Lung (tissue), 12 donors: Measurements from ENCODE around the gene INPP5E. TPM values are rescaled to one million over a fixed set of nuclear protein-coding genes. Genes with fewer than 3 reads are reported as not detected.

Source experiments
- ATAC-seq: fragments of 200-7000 bp; cut with Tn5 transposase; one replicate; pipeline ENCODE4 v1.9.1; 2020; ENCODE audit warnings: moderate number of reproducible peaks; ENCODE audit not compliant: insufficient read depth, low FRiP score
- DNase-seq, 3 donors: peaks; one replicate each; pipeline ENCODE4 v3.0.0-alpha.2; 2013 to 2017
- H3K27ac ChIP-seq, 2 donors: one replicate each; pipeline ENCODE4 v1.5.1; 2013; ENCODE audit warnings: mild to moderate bottlenecking in 2 of 2, moderate library complexity in 2 of 2, control low read depth in 1 of 2, inconsistent platforms in 1 of 2, low read depth in 1 of 2, low read length in 1 of 2
- H3K27me3 ChIP-seq, 3 donors: one replicate each; pipeline ENCODE4 v1.5.1; 2013; ENCODE audit warnings: low read length in 2 of 3; ENCODE audit not compliant: control insufficient read depth in 3 of 3, insufficient read depth in 3 of 3
- H3K36me3 ChIP-seq, 4 donors: one replicate each; pipeline ENCODE4 v1.5.1; 2013; ENCODE audit warnings: low read length in 4 of 4, mild to moderate bottlenecking in 1 of 4, moderate library complexity in 1 of 4; ENCODE audit not compliant: control insufficient read depth in 4 of 4, insufficient read depth in 4 of 4
- H3K4me1 ChIP-seq, 5 donors: one replicate each; pipeline ENCODE4 v1.5.1; 2013; ENCODE audit warnings: low read length in 5 of 5, mild to moderate bottlenecking in 2 of 5, moderate library complexity in 1 of 5; ENCODE audit not compliant: control insufficient read depth in 5 of 5, insufficient read depth in 5 of 5
- H3K4me3 ChIP-seq: one replicate; pipeline ENCODE4 v1.5.1; 2013; ENCODE audit warnings: mild to moderate bottlenecking, control low read depth, moderate library complexity
- H3K9ac ChIP-seq, 2 donors: one replicate each; pipeline ENCODE4 v1.5.1; 2013; ENCODE audit warnings: low read length in 2 of 2, control low read depth in 1 of 2; ENCODE audit not compliant: insufficient read depth in 1 of 2
- H3K9me3 ChIP-seq, 4 donors: one replicate each; pipeline ENCODE4 v1.5.1; 2013; ENCODE audit warnings: low read length in 3 of 4, mild to moderate bottlenecking in 1 of 4, moderate library complexity in 1 of 4; ENCODE audit not compliant: control insufficient read depth in 4 of 4, insufficient read depth in 3 of 4
- WGBS, 2 donors: extraction: QIAGEN DNeasy Blood & Tissue Kit; methylation state at CpG; one replicate each; pipeline ENCODE4 v1.1.7; 2013; 5-methylcytosine and 5-hydroxymethylcytosine counted together
- polyA plus RNA-seq, 2 donors: library from polyadenylated mRNA; stranded (reverse); fragments of 200-250 nt; gene quantifications; one replicate each; pipeline ENCODE4 v1.2.1, GENCODE V29; 2013
- total RNA-seq, 2 donors: library from RNA; depleted of rRNA in 1 of 2; stranded (reverse); fragments of >200 nt in 1 of 2; gene quantifications; one replicate each; pipeline ENCODE4 v1.2.1, GENCODE V29; 2014 to 2021
- TF ChIP-seq, protein P1 (sequence below): IDR thresholded peaks from 2 replicates; pipeline ENCODE4 v1.5.1; 2012; ENCODE audit warnings: mild to moderate bottlenecking; ENCODE audit errors: control extremely low read depth, extremely low read depth
- donor health status: control.
- donor health status: control.
- donor health status: Bipolar disorder and iron deficiency.
- donor health status: healthy.
- donor health status: DM: yes; HTN: yes; CAD: no.

INPP5E gene
- total and polyA plus RNA-seq, 4 donors = 7.2 to 18.4 (median 8.6) TPM

DNA sequence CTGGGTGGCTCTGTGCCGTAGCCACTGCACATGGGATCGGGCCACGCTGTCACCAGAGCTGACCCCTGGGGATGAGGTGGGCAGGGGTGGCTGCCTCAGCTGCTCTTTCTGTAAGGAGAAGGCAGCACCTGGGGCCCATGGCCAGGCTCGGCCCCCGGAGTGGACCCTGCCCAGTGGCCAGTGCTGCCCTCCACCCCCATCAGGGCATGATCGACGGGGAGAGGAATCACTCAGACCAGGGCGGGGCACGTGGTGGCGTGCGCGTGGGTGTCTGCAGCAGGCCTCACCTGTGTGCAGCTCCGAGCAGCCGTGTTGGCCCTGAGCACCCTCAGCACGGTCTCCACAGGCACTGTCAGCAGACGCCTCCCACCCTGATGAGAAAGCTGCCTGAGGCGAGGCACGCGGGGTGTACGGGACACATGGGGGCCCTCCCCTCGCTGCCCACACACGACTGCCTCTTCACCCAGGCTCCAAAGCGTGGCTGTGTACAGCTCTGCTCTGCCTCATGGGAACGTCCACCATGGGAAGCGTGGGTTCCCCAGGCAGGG, 57.6 kb downstream of the INPP5E start:
- no peak for DNase-seq
- TF ChIP-seq, protein P1, sequence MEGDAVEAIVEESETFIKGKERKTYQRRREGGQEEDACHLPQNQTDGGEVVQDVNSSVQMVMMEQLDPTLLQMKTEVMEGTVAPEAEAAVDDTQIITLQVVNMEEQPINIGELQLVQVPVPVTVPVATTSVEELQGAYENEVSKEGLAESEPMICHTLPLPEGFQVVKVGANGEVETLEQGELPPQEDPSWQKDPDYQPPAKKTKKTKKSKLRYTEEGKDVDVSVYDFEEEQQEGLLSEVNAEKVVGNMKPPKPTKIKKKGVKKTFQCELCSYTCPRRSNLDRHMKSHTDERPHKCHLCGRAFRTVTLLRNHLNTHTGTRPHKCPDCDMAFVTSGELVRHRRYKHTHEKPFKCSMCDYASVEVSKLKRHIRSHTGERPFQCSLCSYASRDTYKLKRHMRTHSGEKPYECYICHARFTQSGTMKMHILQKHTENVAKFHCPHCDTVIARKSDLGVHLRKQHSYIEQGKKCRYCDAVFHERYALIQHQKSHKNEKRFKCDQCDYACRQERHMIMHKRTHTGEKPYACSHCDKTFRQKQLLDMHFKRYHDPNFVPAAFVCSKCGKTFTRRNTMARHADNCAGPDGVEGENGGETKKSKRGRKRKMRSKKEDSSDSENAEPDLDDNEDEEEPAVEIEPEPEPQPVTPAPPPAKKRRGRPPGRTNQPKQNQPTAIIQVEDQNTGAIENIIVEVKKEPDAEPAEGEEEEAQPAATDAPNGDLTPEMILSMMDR = no peak
- 93 to 98% methylated on average over 25 of the region's 25 CpGs for WGBS, 2 donors

GRCh38 chr9:136381311-136381710, 58.3 kb downstream of the INPP5E start:
- WGBS, 2 donors = 94 to 97% methylated on average over 9 of the region's 9 CpGs
- Histone ChIP-seq H3K9ac (no peak overlapping the region), H3K4me1 (peaks cover 0 to 3% (median 0%) of the 10 kb centered on the region in 5 donors), H3K9me3 (no peaks in the 10 kb centered on the region), H3K4me3 (no peak overlapping the region), H3K36me3 (peaks cover 3 to 63% (median 18%) of the 10 kb centered on the region in 4 donors), H3K27ac (no peak overlapping the region), H3K27me3 (no peaks in the 10 kb centered on the region)
- TF ChIP-seq, protein P1 = no peak
- DNase-seq = no peak
- no peak for ATAC-seq

More for the DNA sequence above, 57.6 kb downstream of the INPP5E start:
- ATAC-seq = no peak
- Histone ChIP-seq H3K9ac (no peak overlapping the region), H3K4me3 (no peak overlapping the region), H3K9me3 (no peaks in the 10 kb centered on the region), H3K27me3 (no peaks in the 10 kb centered on the region), H3K36me3 (peaks cover 3 to 64% (median 18%) of the 10 kb centered on the region in 4 donors), H3K4me1 (no peaks in the 10 kb centered on the region), H3K27ac (no peak overlapping the region)

GRCh38 chr9:136380381-136380780, 59.3 kb downstream of the INPP5E start:
- Histone ChIP-seq H3K4me3 (no peak overlapping the region), H3K9ac (no peak overlapping the region), H3K9me3 (no peaks in the 10 kb centered on the region), H3K27me3 (no peaks in the 10 kb centered on the region), H3K27ac (no peak overlapping the region), H3K4me1 (peaks cover 0 to 3% (median 0%) of the 10 kb centered on the region in 5 donors), H3K36me3 (peaks cover 3 to 63% (median 14%) of the 10 kb centered on the region in 4 donors)
- WGBS, 2 donors = 95% methylated on average over 17 of the region's 17 CpGs
- DNase-seq (no peak), ATAC-seq (no peak)
- TF ChIP-seq, protein P1 = no peak

DNA sequence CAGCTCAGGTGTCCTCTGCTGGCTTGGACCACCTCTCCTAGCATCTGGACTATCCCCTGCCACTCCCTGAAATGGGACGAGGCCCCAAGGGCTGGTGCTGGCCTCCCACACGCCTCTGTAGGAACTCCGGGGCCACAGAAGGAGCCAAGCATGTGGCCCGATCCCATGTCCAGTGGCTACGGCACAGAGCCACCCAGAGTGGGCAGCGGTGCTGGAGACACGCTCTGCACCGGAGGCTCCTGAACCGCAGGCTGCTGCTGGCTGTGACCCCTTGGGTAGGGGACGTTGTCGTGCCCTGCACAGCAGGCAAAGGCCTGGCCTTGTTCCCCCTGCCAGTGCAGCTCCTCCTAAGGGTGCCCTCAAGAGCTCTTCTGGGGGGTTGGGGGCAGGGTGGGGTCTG, 59.8 kb downstream of the INPP5E start:
- no peaks in the 10 kb centered on the region for H3K9me3 ChIP-seq
- ATAC-seq (no peak), DNase-seq (no peak)
- WGBS, 2 donors = 91 to 94% methylated on average over 9 to 11 of the region's 11 CpGs
- peaks cover 3 to 63% (median 12%) of the 10 kb centered on the region in 4 donors for H3K36me3 ChIP-seq
- H3K27me3 ChIP-seq = no peaks in the 10 kb centered on the region
- no peak overlapping the region for H3K9ac ChIP-seq
- H3K4me1 ChIP-seq = peaks cover 0 to 3% (median 0%) of the 10 kb centered on the region in 5 donors
- TF ChIP-seq, protein P1 = no peak
- no peak overlapping the region for H3K4me3 ChIP-seq
- no peak overlapping the region for H3K27ac ChIP-seq
